Stomach (tissue), 4 donors: ENCODE measurements around the gene SLC39A3.

Experiments used
- CTCF ChIP-seq, 7 experiments: fragments of 450-650 bp in 4 of 7; fragments of 200-600 bp in 3 of 7; sonication (generic) in 3 of 7; IDR thresholded peaks; one replicate each; pipeline ENCODE4 v1.5.1; 2016 to 2019; ENCODE audit warnings: antibody characterized with exemption in 7 of 7, control low read depth in 2 of 7, mild to moderate bottlenecking in 1 of 7
- POLR2A ChIP-seq, 4 donors: fragments of 450-650 bp; IDR thresholded peaks; one replicate each; pipeline ENCODE4 v1.6.1; 2016; ENCODE audit warnings: antibody characterized with exemption in 4 of 4, control low read depth in 2 of 4, mild to moderate bottlenecking in 1 of 4, moderate library complexity in 1 of 4

- no peak for TF ChIP-seq CTCF (IDR thresholded peaks at IDR 0.05)
- no peak for TF ChIP-seq POLR2A (IDR thresholded peaks at IDR 0.05)
Measured at GRCh38 chr19:2703691-2704216, 36.1 kb downstream of the SLC39A3 start.
